NCI-H524 treated with DMSO at 0.1 percent for 48 hours (cell line): Measurements from ENCODE around the gene FXYD2.

ENCODE experiments used
- DNase-seq: peaks from one replicate; lab custom pipeline; 2025; lab: John Stamatoyannopoulos, UW

Gene FXYD2

GRCh38 chr11:117795638-117796455 lies 28.7 kb downstream of the FXYD2 start:
- DNase-seq, result no peak

GRCh38 chr11:117794772-117795629 lies 29.5 kb downstream of the FXYD2 start:
- no peak for DNase-seq

- no peak for DNase-seq
Measured at GRCh38 chr11:117794135-117794534, 30.4 kb downstream of the FXYD2 start.

GRCh38 chr11:117793583-117793982 lies 31.0 kb downstream of the FXYD2 start:
- DNase-seq, result no peak

GRCh38 chr11:117792992-117793391 lies 31.6 kb downstream of the FXYD2 start:
- no peak for DNase-seq

- peak; percentile 32 for DNase-seq
Measured at GRCh38 chr11:117792241-117792640, 32.3 kb downstream of the FXYD2 start.

GRCh38 chr11:117790279-117790678 lies 34.3 kb downstream of the FXYD2 start:
- DNase-seq, result no peak

GRCh38 chr11:117789241-117789640 lies 35.3 kb downstream of the FXYD2 start:
- DNase-seq, result no peak

GRCh38 chr11:117786135-117786870 lies 38.2 kb downstream of the FXYD2 start:
- DNase-seq, result no peak

- DNase-seq, result no peak
Measured at GRCh38 chr11:117782101-117782500, 42.4 kb downstream of the FXYD2 start.

GRCh38 chr11:117781627-117782026 lies 42.9 kb downstream of the FXYD2 start:
- peak; percentile 69 for DNase-seq

- DNase-seq, result no peak
Measured at GRCh38 chr11:117780456-117780855, 44.1 kb downstream of the FXYD2 start.

- no peak for DNase-seq
Measured at GRCh38 chr11:117774553-117774952, 50.0 kb downstream of the FXYD2 start.

- no peak for DNase-seq
Measured at GRCh38 chr11:117772360-117772759, 52.2 kb downstream of the FXYD2 start.

- no peak for DNase-seq
Measured at GRCh38 chr11:117771841-117772240, 52.7 kb downstream of the FXYD2 start.

- no peak for DNase-seq
Measured at GRCh38 chr11:117771197-117771596, 53.3 kb downstream of the FXYD2 start.

GRCh38 chr11:117770061-117770460 lies 54.5 kb downstream of the FXYD2 start:
- no peak for DNase-seq
